CD4-positive, alpha-beta T cell (primary cell): ENCODE data around the gene CCR9. TPM values are rescaled to one million over a fixed set of nuclear protein-coding genes. Genes with fewer than 3 reads are reported as not detected.

ENCODE experiments used
- ATAC-seq: fragments of 200-7000 bp; cut with Tn5 transposase; one replicate; pipeline ENCODE4 v1.10.0; 2022; ENCODE audit warnings: mild to moderate bottlenecking; ENCODE audit not compliant: poor library complexity
- CTCF ChIA-PET: fragments of 350-600 bp; sonication (Branson Sonifier 250); formaldehyde crosslinking; loops from one replicate; lab custom pipeline; 2021; ENCODE audit warnings: antibody characterized with exemption, inconsistent platforms; lab: Charles Lee
- POLR2A ChIA-PET: fragments of 350-600 bp; sonication (Branson Sonifier 250); formaldehyde crosslinking; loops from one replicate; lab custom pipeline; 2021; ENCODE audit warnings: antibody characterized with exemption, inconsistent platforms; lab: Charles Lee
- DNase-seq, 14 experiments: peaks; one replicate each; pipeline ENCODE4 v3.0.0-alpha.2; 2013 to 2020; ENCODE audit warnings: mixed read lengths in 2 of 14
- H3K27ac ChIP-seq, 2 donors: one replicate each; pipeline versions ENCODE4 v1.5.1 to v1.7.0; 2013; ENCODE audit warnings: low read length in 2 of 2, low read depth in 1 of 2, mild to moderate bottlenecking in 1 of 2
- H3K27me3 ChIP-seq, 2 experiments: 1 replicate in 1 of 2; 2 replicates in 1 of 2; pipeline versions ENCODE4 v1.6.1 to v1.7.0; 2013; ENCODE audit warnings: low read length in 2 of 2, control low read depth in 1 of 2, mild to moderate bottlenecking in 1 of 2, moderate library complexity in 1 of 2; ENCODE audit not compliant: insufficient read depth in 2 of 2, control insufficient read depth in 1 of 2
- H3K36me3 ChIP-seq: one replicate; pipeline ENCODE4 v1.6.1; 2013; ENCODE audit warnings: low read length, control low read depth; ENCODE audit not compliant: insufficient read depth
- H3K4me1 ChIP-seq: one replicate; pipeline ENCODE4 v1.6.1; 2013; ENCODE audit warnings: low read length, control low read depth; ENCODE audit not compliant: insufficient read depth
- H3K4me3 ChIP-seq: one replicate; pipeline ENCODE4 v1.5.1; 2013; ENCODE audit warnings: mild to moderate bottlenecking, low read length, moderate library complexity
- H3K9me3 ChIP-seq, 2 experiments: 1 replicate in 1 of 2; 2 replicates in 1 of 2; pipeline versions ENCODE4 v1.6.1 to v1.7.0; 2013; ENCODE audit warnings: low read length in 2 of 2, mild to moderate bottlenecking in 2 of 2, control low read depth in 1 of 2, moderate library complexity in 1 of 2; ENCODE audit not compliant: control insufficient read depth in 1 of 2, insufficient read depth in 1 of 2
- H3K27ac Mint-ChIP-seq: one replicate; pipeline ENCODE4 v1.8.0; 2020; ENCODE audit warnings: mixed read lengths
- H3K27me3 Mint-ChIP-seq: one replicate; pipeline ENCODE4 v1.8.0; 2021; ENCODE audit warnings: mixed read lengths
- H3K36me3 Mint-ChIP-seq: one replicate; pipeline ENCODE4 v1.8.0; 2021; ENCODE audit warnings: low read depth, mixed read lengths
- H3K4me1 Mint-ChIP-seq: one replicate; pipeline ENCODE4 v1.8.0; 2021; ENCODE audit warnings: low read depth, mixed read lengths
- H3K4me3 Mint-ChIP-seq: one replicate; pipeline ENCODE4 v1.8.0; 2020; ENCODE audit warnings: mild to moderate bottlenecking, mixed read lengths
- H3K9me3 Mint-ChIP-seq: one replicate; pipeline ENCODE4 v1.8.0; 2020; ENCODE audit warnings: mixed read lengths
- intact Hi-C, 2 experiments: fragments of 100-400 bp; cut with DNase I in 1 of 2; cut with micrococcal nuclease in 1 of 2; formaldehyde crosslinking; loops; one replicate each; pipeline versions ENCODE4 v1.15.1 to v1.9.0; 2023 to 2025; cut with DNase I, micrococcal nuclease
- total RNA-seq, 174 experiments: library from RNA in 2 of 174; stranded (reverse) in 2 of 174; gene quantifications; one replicate each; pipeline ENCODE4 v1.2.3 and lab custom pipeline; 2021 to 2026
- TF ChIP-seq, protein P1 (sequence below): fragments of 200-600 bp; IDR thresholded peaks from one replicate; pipeline ENCODE4 v1.8.0; 2022; ENCODE audit warnings: antibody characterized with exemption, mild to moderate bottlenecking

Gene CCR9
- total RNA-seq, 2 experiments from 2014 or later: 6.5 to 7.4 TPM

DNA sequence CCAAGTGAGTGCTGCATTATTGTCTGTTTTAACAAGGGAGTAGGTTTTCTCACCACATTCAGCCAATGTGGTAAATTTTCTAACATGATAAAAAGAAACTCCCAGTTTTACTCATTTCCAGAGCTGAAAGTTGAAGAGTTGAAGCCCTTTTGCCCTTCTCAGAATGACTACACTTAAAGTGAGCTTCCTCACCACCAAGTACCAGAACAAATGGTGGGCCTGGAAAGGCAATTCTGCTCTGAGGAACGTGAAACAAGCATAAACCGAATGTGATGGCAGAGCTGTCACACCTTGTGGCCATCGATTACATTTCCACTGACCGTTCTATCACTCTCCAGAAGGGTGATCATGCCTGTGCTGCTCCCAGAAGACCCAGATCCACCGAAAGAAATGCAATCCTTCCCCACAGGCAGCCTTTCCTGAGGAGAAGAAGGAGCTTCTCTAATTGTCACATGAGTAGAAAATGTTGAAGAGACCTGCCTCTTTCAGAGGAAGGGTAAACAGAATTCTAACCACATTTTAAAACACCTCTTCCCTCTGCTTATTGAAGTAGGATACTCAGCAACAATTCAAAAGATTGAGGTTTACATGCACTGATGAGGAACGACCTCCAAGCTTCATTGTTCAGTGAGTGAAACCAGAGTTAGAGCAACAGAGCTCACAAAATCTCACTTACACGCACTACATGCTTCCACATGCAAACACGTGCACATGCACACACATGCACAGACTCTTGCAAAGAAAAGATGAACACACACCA is 21.4 kb upstream of the CCR9 start:
- Histone ChIP-seq H3K27ac (no peak overlapping the region), H3K27me3 (peaks cover 0 to 8% of the 10 kb centered on the region in 2 experiments), H3K36me3 (no peaks in the 10 kb centered on the region), H3K4me3 (no peak overlapping the region), H3K4me1 (peaks cover 24% of the 10 kb centered on the region), H3K9me3 (peaks cover 0 to 4% of the 10 kb centered on the region in 2 experiments)
- DNase-seq: peak in 3 of 14 experiments; percentile 31 to 48 (median 33)
- ATAC-seq: peak; percentile 38
- H3K4me1 Mint-ChIP-seq: peaks cover 80% of the 10 kb centered on the region
- H3K9me3 Mint-ChIP-seq: no peaks in the 10 kb centered on the region
- TF ChIP-seq, protein P1, sequence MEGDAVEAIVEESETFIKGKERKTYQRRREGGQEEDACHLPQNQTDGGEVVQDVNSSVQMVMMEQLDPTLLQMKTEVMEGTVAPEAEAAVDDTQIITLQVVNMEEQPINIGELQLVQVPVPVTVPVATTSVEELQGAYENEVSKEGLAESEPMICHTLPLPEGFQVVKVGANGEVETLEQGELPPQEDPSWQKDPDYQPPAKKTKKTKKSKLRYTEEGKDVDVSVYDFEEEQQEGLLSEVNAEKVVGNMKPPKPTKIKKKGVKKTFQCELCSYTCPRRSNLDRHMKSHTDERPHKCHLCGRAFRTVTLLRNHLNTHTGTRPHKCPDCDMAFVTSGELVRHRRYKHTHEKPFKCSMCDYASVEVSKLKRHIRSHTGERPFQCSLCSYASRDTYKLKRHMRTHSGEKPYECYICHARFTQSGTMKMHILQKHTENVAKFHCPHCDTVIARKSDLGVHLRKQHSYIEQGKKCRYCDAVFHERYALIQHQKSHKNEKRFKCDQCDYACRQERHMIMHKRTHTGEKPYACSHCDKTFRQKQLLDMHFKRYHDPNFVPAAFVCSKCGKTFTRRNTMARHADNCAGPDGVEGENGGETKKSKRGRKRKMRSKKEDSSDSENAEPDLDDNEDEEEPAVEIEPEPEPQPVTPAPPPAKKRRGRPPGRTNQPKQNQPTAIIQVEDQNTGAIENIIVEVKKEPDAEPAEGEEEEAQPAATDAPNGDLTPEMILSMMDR: no peak
- H3K36me3 Mint-ChIP-seq: no peaks in the 10 kb centered on the region
- peaks cover 22% of the 10 kb centered on the region for H3K27me3 Mint-ChIP-seq
- ChIA-PET POLR2A (interaction anchor here (1.0 to 2.2 kb wide), 4 partner anchors 8 to 23 kb away, joined by 3 to 12 read pairs (median 4); partner anchors contain the start of gene LZTFL1), CTCF (interaction anchor here (0.6 to 1.3 kb wide), 2 partner anchors 10 to 214 kb away, joined by 4 read pairs; no protein-coding TSS in a partner anchor)
- intact Hi-C loops: no loop called here
- H3K4me3 Mint-ChIP-seq: no peak overlapping the region
- H3K27ac Mint-ChIP-seq: peak overlapping the region; percentile 34

DNA sequence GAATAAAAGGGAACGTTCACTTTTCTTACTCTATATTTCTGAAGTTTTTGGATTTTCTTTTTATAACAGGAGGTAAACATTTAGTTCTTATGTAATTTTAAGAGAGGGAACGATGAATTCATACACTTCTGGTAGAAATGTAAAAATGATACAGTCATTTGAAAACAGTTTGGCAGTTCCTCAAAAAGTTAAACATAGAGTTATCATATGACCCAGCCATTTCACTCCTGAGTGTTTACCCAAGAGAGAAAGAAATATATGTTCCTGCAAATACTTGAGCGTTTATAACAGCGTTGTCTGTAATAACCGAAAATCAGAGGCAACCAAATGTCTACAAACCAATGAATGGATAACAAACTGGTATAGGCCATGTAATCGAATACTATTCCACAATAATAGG is 20.8 kb upstream of the CCR9 start:
- DNase-seq (no peak), ATAC-seq (no peak)
- POLR2A ChIA-PET: interaction anchor here (1.0 to 2.2 kb wide), 4 partner anchors 9 to 24 kb away, joined by 3 to 12 read pairs (median 4); partner anchors contain the start of gene LZTFL1
- TF ChIP-seq, protein P1: no peak
- Histone ChIP-seq H3K4me1 (peaks cover 31% of the 10 kb centered on the region), H3K4me3 (no peak overlapping the region), H3K36me3 (no peaks in the 10 kb centered on the region), H3K27ac (no peak overlapping the region), H3K9me3 (peaks cover 0 to 4% of the 10 kb centered on the region in 2 experiments), H3K27me3 (peaks cover 0 to 8% of the 10 kb centered on the region in 2 experiments)
- CTCF ChIA-PET: interaction anchor here (1.3 kb wide), 1 partner anchor 10 kb away, joined by 4 read pairs; no protein-coding TSS in a partner anchor
- peaks cover 82% of the 10 kb centered on the region for H3K4me1 Mint-ChIP-seq
- H3K27me3 Mint-ChIP-seq: peaks cover 22% of the 10 kb centered on the region
- H3K9me3 Mint-ChIP-seq: no peaks in the 10 kb centered on the region
- intact Hi-C loops: no loop called here
- no peak overlapping the region for H3K4me3 Mint-ChIP-seq
- H3K27ac Mint-ChIP-seq: peak overlapping the region; percentile 34
- H3K36me3 Mint-ChIP-seq: no peaks in the 10 kb centered on the region

DNA sequence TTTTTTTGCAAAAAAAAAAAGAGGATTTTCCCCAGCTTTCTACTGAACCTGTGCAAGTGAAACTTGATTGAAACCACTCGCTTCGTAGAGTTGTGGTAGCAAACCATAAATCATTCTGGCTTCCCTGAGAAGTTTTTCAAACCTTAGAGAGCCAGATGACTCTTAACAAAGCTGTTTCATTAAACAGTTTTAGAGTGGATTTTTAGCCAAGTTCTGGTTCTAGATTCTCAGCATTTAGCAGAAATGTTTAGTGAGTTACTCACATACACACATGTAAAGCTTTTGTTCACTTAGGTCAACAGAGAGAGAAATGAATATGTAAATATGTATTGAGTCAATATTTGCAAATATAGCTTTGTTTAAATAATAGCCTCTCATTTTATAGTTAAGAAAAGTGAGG is 18.1 kb upstream of the CCR9 start:
- Histone ChIP-seq H3K4me3 (no peak overlapping the region), H3K27ac (no peak overlapping the region), H3K36me3 (no peaks in the 10 kb centered on the region), H3K4me1 (peaks cover 39% of the 10 kb centered on the region), H3K27me3 (peaks cover 0 to 8% of the 10 kb centered on the region in 2 experiments), H3K9me3 (peaks cover 0 to 4% of the 10 kb centered on the region in 2 experiments)
- POLR2A ChIA-PET: interaction anchor here (3.9 kb wide), 1 partner anchor 26 kb away, joined by 24 read pairs; the partner anchor contains the start of gene LZTFL1
- no peak for ATAC-seq
- Mint-ChIP-seq H3K4me3 (no peak overlapping the region), H3K36me3 (no peaks in the 10 kb centered on the region), H3K27me3 (peaks cover 7% of the 10 kb centered on the region), H3K9me3 (no peaks in the 10 kb centered on the region), H3K4me1 (peaks cover 79% of the 10 kb centered on the region), H3K27ac (no peak overlapping the region)
- CTCF ChIA-PET: interaction anchor here (1.0 kb wide), 1 partner anchor 211 kb away, joined by 3 read pairs; no protein-coding TSS in a partner anchor
- TF ChIP-seq, protein P1: no peak
- intact Hi-C loops: no loop called here
- DNase-seq: no peak
